Prostate gland (tissue), 2 donors: ENCODE results near the gene PRKAG2.

Experiments used
- CTCF ChIP-seq, 4 experiments: fragments of 200-600 bp in 2 of 4; fragments of 450-650 bp in 2 of 4; sonication (generic) in 2 of 4; IDR thresholded peaks; 1 replicate in 3 of 4; 2 replicates in 1 of 4; pipeline ENCODE4 v1.5.1; 2016 to 2019; ENCODE audit warnings: antibody characterized with exemption in 4 of 4, mild to moderate bottlenecking in 2 of 4, moderate library complexity in 2 of 4
- POLR2A ChIP-seq: fragments of 450-650 bp; IDR thresholded peaks from one replicate; pipeline ENCODE4 v1.6.1; 2016; ENCODE audit warnings: antibody characterized with exemption, mild to moderate bottlenecking

DNA sequence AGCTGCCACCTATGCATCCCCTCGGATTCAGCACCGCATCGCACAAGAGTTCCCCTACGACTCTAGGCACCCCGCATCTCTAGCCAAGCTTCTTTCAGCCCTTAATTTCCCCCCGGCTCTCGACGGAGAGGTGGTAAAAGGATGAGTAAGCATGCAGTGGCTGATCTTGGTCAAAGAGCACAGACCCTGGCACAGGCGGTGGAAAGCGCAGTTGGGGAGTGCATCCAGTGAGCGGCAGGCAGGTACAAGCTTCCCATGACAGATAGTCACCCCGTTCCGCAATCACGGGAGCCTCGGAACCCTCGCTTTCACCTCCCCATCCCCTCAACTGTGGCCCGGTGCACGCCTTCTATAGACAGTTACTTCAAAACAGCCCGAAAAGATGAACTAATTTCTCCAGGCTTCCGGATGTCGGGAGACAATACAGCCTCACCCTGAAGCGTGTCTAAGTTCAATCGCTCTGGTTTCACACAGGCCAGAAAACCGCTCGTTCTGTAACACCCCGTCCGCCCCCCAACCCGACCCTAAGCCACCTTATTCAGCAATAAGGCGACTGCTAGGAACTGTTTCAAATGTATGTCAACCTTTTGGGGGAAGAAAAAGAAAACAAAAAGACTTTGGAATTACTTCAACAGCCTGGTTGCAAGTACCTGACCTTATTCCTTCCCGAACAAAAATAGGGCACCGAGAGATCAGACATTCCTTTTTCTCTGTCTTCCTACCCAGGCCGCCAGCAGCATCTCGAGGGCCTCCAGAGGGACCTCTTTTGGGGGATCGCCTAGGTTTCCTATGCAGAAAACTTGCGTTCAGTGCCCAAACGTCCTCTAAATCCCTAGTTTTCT, 358.6 kb downstream of the PRKAG2 start:
- TF ChIP-seq POLR2A, result no peak
- TF ChIP-seq CTCF (IDR thresholded peaks at IDR 0.05), result no peak
